GM21526 (cell line): Measurements from ENCODE around the gene AQP12B.
"Not testable (repeated sequence)": the region's sequence is repeated elsewhere in the genome, so short reads cannot be mapped to it uniquely, and the experiment has no call there.

Source experiments
- ATAC-seq: cut with Tn5 transposase; IDR thresholded peaks from one replicate; pipeline ENCODE4 v1.9.1; 2021; ENCODE audit warnings: moderate library complexity; ENCODE audit not compliant: unreplicated experiment, low FRiP score

The AQP12B gene

DNA sequence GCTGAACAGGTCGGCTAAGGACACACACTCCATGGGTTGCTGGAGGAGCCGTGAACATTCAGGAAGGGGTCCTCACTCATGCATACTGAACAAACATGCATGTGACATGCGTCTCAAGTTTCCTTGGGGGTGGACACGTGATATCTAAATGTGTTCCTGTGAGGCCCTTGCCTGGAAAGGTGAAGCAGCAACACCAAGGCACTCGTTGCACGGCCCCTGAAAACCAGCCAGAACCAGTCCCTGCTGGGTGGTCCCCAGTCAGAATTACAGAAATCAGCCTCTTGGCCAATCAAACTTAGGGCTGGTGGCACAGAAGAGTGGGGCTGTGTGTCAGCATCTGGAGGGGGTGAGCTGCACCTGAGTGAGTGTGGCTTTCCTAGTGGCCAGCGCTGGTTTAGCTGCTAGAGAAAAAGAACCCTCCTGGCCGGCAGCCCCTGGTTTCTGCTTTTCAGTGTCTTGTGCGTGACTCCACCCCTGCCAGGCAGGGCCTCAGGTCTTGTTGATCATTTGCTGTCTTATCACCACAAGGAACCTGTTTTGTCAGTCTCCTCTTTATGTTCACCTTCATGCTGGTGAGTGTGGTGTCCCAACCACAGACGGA, 3.2 kb upstream of the AQP12B start:
- no peak for ATAC-seq

DNA sequence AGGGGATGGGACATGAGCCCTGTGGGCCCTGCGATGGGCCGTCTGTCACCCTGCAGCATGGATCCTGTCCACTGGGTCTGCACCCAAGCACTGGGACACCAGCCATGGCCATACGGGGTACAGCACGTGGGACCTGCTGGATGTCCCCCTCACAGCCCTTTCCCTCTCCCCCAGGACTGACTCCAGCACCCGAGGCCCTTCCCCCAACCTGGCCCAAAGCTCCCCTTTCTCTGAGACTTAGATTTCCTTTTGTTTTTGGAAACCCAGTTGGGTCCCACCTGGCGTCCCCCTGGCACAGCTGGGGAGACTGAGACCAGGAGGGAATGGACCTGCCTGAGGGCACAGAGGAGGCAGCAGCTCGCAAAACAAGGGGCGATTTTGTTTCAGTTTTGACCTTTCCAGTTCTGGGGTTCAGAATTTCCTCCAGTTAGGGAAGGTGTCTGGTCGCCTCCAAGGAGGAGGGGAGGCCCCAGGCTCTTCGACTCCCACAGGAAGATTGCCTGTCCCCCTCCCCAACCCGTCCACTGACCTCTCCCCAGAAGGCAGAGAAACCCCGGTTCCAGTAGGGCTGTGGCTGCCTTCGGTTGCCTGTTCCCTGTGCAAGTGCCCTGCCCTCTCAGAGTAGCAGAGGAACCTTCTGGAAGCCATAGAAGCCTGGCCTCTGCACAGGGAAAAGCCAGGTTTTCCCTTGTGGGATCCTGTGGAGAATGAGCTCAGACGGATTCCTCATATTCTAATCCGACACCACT, 1.5 kb upstream of the AQP12B start:
- ATAC-seq = not testable (repeated sequence)

- ATAC-seq = not testable (repeated sequence)
Observed at GRCh38 chr2:240683329-240683979, 769 bp upstream of the AQP12B start.

GRCh38 chr2:240680185-240680584, 2.5 kb downstream of the AQP12B start:
- ATAC-seq = not testable (repeated sequence)

DNA sequence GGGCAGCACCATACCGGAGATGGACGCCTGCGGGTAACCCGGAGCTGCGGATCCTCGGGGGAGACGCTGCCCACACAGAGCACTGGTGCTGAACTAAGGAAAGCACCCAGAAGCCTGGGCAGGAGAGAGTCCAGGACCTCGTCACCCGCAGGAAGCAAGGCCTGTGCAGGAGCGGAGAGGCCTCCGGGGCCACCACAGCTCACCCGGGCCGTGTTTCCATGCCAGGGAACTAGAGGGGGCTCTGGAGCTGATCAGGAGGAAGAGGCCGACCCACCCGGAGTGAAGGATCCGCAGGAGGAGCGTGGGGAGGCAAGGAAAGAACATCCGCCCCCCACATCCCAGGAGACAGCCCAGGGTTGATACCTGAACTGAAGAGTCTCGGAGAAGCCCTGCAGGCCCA, 3.8 kb downstream of the AQP12B start:
- not testable (repeated sequence) for ATAC-seq

- ATAC-seq = not testable (repeated sequence)
Observed at GRCh38 chr2:240678043-240678442, 4.6 kb downstream of the AQP12B start.

- ATAC-seq = not testable (repeated sequence)
Observed at GRCh38 chr2:240675345-240675744, 7.3 kb downstream of the AQP12B start.

DNA sequence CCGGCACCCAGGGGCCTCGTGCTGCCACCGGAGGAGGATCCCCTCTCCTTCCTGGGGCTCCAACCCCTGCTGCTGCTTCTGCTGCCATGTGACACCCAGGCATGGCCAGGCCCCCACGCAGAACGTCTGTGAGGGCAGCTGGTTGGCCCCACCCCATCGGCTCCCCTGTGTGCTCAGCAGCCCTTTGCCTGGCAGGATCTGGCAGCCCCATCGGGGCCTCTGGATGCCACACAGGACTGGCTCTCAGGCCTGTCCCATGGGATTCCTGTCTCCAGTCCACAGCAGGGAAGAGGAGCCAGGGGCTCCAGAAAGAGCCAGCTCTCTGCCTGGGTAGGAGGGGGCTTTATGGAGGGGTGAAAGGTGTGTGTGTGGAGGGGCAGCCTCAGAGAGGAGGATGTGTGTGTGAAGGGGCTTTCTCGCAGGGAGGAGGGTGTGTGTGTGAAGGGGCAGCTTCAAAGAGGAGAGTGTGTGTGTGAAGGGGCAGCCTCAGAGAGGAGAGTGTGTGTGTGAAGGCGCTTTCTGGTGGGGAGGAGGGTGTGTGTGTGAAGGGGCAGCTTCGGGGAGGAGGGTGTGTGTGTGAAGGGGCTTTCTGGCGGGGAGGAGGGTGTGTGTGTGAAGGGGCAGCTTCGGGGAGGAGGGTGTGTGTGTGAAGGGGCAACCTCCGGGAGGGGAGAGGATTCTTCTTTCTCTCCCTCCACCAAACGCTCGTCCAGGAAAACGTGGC, 8.1 kb downstream of the AQP12B start:
- not testable (repeated sequence) for ATAC-seq

DNA sequence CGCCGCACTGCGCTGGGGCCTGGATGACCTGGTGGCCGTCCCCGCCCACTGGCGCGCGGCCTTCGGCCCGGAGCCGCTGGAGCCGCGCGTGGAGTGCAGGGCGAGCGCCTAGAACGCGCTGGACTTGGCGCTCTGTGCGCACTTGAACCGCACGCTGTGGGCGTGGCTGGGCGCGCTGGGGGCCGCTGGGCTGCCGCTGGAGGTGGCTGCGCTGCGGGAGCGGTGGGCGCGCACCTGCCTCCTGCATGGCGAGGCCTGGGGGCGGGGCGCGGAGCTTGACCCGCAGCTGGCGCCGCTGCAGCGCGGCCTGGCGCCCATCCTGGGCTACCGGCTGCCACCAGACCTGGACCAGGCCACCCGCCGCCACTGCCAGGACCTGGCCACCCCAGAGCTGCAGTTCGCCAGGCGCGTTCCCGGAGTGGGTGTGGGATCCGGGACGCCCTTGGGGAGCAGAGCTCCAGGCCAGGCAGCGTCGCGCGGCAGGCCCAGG, 9.9 kb downstream of the AQP12B start:
- no peak for ATAC-seq

GRCh38 chr2:240672076-240672700, 10.5 kb downstream of the AQP12B start:
- no peak for ATAC-seq

DNA sequence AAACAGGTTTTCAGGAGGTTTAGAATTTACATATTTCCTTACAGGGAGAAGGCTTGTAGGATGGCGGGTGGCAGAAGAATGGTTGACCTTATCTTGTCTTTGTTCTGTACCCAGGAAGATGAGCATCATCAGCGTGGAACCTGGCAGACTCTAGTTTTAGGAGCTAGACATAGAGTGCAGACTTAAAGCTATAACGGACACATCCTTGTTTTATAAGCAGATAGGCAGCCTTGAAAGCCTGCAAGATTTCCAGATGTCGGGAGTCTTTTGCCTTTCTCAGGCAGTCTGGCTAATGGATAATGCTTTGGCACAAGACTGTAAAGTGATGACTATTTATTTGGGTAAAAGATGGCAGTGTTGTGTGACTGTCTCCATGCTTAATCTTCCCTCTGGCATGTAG, 11.7 kb downstream of the AQP12B start:
- ATAC-seq = no peak

DNA sequence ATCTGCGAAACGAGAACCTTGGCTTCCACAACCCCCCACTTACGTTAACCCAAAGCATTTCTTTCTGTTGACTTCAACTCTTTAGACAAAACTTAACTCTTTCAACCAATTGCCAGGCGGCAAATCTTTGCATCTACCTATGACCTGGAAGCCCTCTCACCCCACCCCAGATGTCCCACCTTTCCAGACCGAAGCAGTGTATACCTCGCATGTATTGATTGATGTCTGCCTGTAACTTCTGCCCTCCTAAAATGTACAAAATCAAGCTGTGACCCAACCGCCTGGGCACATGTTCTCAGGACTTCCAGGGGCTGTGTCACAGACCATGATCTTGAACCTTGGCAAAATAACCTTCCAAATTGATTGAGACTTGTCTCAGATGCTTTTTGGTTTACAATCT, 12.3 kb downstream of the AQP12B start:
- ATAC-seq = no peak

DNA sequence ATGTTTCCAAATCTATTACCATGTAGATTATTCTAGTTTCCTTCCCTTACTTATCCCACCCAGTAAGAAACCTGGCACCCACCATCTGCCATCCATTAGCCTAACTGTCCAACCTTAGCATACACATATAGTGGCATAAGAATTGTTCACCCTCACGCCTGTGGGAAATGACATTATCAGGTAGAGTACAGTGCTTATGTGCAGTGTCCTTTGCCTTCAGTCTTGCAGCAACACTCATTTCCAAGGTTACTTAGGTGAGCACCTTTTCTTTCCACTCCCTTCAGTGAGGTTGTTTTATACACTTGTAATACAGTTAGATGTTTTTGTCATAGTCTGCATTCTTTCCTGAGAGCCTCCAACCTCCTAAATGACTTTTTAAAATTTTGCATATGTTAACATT, 18.1 kb downstream of the AQP12B start:
- no peak for ATAC-seq

DNA sequence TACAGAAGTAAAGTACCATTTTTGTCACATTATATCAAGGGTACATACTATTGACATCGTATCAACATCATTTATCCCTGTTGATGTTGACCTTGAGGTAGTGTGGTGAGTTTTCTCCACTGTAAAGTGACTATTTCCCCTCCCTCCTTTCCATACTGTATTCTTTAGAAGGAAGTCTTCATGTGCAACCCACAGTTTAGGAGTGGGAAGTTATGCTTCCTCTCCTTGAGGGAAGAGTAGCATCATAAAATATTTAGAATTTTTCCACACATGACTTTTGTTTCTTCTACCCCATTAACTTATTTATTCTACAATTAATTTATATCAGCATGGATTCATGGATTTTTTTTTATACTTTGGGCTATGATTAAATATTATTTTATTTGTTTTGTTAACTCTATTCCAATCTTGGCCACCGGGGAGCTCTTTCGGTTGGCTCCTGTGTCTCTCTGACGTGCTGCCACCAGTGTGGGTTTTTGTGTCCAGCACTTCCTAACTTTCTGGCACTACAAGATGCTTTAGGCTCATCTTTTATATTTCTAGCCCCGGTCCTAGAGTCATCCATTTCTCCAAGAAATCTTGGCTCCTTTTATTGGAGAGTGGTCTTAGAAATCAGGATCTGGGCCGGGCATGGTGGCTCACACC, 19.0 kb downstream of the AQP12B start:
- no peak for ATAC-seq

DNA sequence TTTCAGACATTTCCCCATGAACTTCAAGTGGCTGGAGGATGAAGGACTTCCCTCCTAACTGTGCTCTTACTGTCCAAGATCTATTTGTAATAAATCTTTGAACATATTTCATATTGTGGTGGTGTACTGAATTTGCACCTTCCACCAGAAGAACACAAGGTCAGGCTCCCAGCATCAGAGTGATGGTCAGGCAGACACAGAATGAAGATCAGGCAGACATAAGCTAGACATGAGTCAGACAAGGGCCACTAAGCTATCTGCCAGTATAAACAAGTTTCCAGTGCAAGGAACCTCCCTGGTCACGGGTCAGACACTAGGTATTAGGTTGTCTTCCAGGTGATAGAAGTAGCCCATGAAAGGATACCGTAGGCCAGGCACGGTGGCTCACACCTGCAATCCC, 20.0 kb downstream of the AQP12B start:
- ATAC-seq = no peak

GRCh38 chr2:240659883-240660282, 22.8 kb downstream of the AQP12B start:
- not testable (repeated sequence) for ATAC-seq

- no peak for ATAC-seq
Observed at GRCh38 chr2:240655931-240656886, 26.5 kb downstream of the AQP12B start.

DNA sequence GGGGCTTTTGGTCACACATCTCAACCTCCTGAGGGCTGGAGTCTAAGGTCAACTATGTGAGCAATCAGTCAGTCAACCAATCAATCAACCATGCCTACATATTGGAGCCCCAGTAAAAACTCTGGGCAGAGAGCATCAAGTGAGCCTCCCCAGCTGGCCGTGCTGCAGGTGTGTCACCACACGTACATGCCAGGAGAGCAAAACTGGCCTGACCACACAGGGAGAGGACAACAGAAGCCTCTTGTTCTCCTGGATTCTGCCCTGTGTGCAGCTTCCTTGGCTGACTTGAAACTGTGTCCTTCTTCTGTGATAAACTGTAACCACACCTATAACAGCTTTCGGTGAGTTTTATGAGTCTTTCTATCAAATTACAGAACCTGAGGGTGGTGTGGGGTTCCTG, 31.5 kb downstream of the AQP12B start:
- ATAC-seq = no peak
